Mesendoderm (in vitro differentiated cells): Measurements from ENCODE around the gene NFATC3.
"Not testable (repeated sequence)": the region's sequence is repeated elsewhere in the genome, so short reads cannot be mapped to it uniquely, and the experiment has no call there.

Experiments used
- DNase-seq: peaks from one replicate; pipeline ENCODE4 v3.0.0; 2013
- H2AK5ac ChIP-seq: 2 replicates; pipeline ENCODE4 v1.6.1; 2013; ENCODE audit warnings: low read length, inconsistent platforms
- H2BK120ac ChIP-seq: 2 replicates; pipeline ENCODE4 v1.6.1; 2013; ENCODE audit warnings: low read depth, mild to moderate bottlenecking, low read length, moderate library complexity, mixed read lengths
- H2BK15ac ChIP-seq: replicated peaks from 2 replicates; pipeline ENCODE4 v1.6.1; 2013; ENCODE audit warnings: low read depth, mild to moderate bottlenecking, moderate library complexity
- H2BK5ac ChIP-seq: 2 replicates; pipeline ENCODE4 v1.6.1; 2013; ENCODE audit warnings: low read length, inconsistent platforms
- H3K18ac ChIP-seq: 2 replicates; pipeline ENCODE4 v1.6.1; 2013; ENCODE audit warnings: mild to moderate bottlenecking, low read length, mixed read lengths
- H3K23ac ChIP-seq: one replicate; pipeline ENCODE4 v1.6.1; 2013; ENCODE audit warnings: low read length
- H3K27ac ChIP-seq: 2 replicates; pipeline ENCODE4 v1.5.1; 2013; ENCODE audit warnings: low read depth, mild to moderate bottlenecking, inconsistent platforms, low read length, moderate library complexity
- H3K27me3 ChIP-seq: 2 replicates; pipeline ENCODE4 v1.6.1; 2013; ENCODE audit warnings: low read length, control low read depth, mild to moderate bottlenecking, inconsistent platforms; ENCODE audit not compliant: insufficient read depth, poor library complexity
- H3K36me3 ChIP-seq: 2 replicates; pipeline ENCODE4 v1.6.1; 2013; ENCODE audit warnings: low read length, inconsistent platforms; ENCODE audit not compliant: control insufficient read depth, insufficient read depth
- H3K4ac ChIP-seq: one replicate; pipeline ENCODE4 v1.6.1; 2013; ENCODE audit warnings: low read depth, mild to moderate bottlenecking, low read length, moderate library complexity
- H3K4me1 ChIP-seq: 2 replicates; pipeline ENCODE4 v1.6.1; 2013; ENCODE audit warnings: low read depth, low read length, inconsistent platforms; ENCODE audit not compliant: control insufficient read depth
- H3K4me2 ChIP-seq: 2 replicates; pipeline ENCODE4 v1.6.1; 2013; ENCODE audit warnings: low read length
- H3K4me3 ChIP-seq: 2 replicates; pipeline ENCODE4 v1.5.1; 2013; ENCODE audit warnings: mild to moderate bottlenecking, low read length
- H3K56ac ChIP-seq: one replicate; pipeline ENCODE4 v1.6.1; 2013; ENCODE audit warnings: low read length
- H3K79me1 ChIP-seq: 2 replicates; pipeline ENCODE4 v1.6.1; 2013; ENCODE audit warnings: low read length, inconsistent platforms
- H3K79me2 ChIP-seq: 2 replicates; pipeline ENCODE4 v1.6.1; 2013; ENCODE audit warnings: mild to moderate bottlenecking, low read length; ENCODE audit not compliant: control insufficient read depth, insufficient read depth
- H3K9ac ChIP-seq: 2 replicates; pipeline ENCODE4 v1.6.1; 2013; ENCODE audit warnings: low read length, inconsistent platforms
- H4K5ac ChIP-seq: one replicate; pipeline ENCODE4 v1.6.1; 2013; ENCODE audit warnings: low read length
- H4K8ac ChIP-seq: one replicate; pipeline ENCODE4 v1.6.1; 2013; ENCODE audit warnings: low read depth, mild to moderate bottlenecking, control low read depth, low read length, moderate library complexity
- WGBS: extraction: QIAGEN DNeasy Blood & Tissue Kit; methylation state at CpG from one replicate; pipeline ENCODE4 v1.1.7; 2013; ENCODE audit warnings: low lambda C conversion rate, missing lambda C conversion rate; ENCODE audit not compliant: insufficient coverage; ENCODE audit errors: extremely low coverage; 5-methylcytosine and 5-hydroxymethylcytosine counted together

NFATC3 gene

GRCh38 chr16:68131813-68132706 lies 46.9 kb downstream of the NFATC3 start:
- Histone ChIP-seq H2AK5ac (no peak overlapping the region), H3K23ac (no peak overlapping the region), H2BK5ac (no peak overlapping the region), H3K79me1 (no peaks in the 10 kb centered on the region), H3K4me1 (no peaks in the 10 kb centered on the region), H3K4me3 (no peak overlapping the region), H4K8ac (no peak overlapping the region), H3K56ac (no peak overlapping the region), H4K5ac (no peak overlapping the region), H3K79me2 (no peaks in the 10 kb centered on the region), H2BK120ac (no peak overlapping the region), H3K4me2 (no peak overlapping the region), H3K36me3 (no peaks in the 10 kb centered on the region), H3K4ac (no peak overlapping the region), H2BK15ac (no peak overlapping the region), H3K27me3 (no peaks in the 10 kb centered on the region), H3K27ac (no peak overlapping the region), H3K18ac (no peak overlapping the region), H3K9ac (no peak overlapping the region)
- whole genome bisulfite sequencing, result no CpG with 5 or more reads among the region's 2 CpGs
- DNase-seq, result no peak

DNA sequence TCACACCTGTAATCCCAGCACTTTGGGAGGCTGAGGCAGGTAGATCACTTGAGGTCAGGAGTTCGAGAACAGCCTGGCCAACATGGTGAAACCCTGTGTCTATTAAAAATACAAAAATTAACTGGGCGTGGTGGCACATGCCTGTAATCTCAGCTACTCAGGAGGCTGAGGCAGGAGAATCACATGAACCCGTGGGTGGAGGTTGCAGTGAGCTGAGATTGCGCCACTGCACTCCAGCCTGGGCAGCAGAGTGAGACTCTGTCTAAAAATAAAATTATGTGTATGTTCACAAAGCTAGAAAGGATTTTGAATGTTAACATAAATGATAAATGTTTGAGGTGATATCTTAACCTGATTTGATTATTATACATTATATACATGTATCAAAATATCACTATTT lies 47.8 kb downstream of the NFATC3 start:
- not testable (repeated sequence) for H3K79me2 ChIP-seq, H3K27me3 ChIP-seq, H2AK5ac ChIP-seq, H3K56ac ChIP-seq, H2BK15ac ChIP-seq, H4K5ac ChIP-seq, H2BK120ac ChIP-seq, H3K79me1 ChIP-seq, H3K9ac ChIP-seq, DNase-seq, H3K4me1 ChIP-seq, H3K4ac ChIP-seq, H3K4me3 ChIP-seq, H4K8ac ChIP-seq, H2BK5ac ChIP-seq, H3K27ac ChIP-seq, H3K36me3 ChIP-seq, H3K23ac ChIP-seq, H3K4me2 ChIP-seq, H3K18ac ChIP-seq
- WGBS, result no CpG with 5 or more reads among the region's 4 CpGs

- DNase-seq, result no peak
- Histone ChIP-seq H3K23ac (no peak overlapping the region), H3K56ac (no peak overlapping the region), H3K36me3 (no peaks in the 10 kb centered on the region), H3K18ac (no peak overlapping the region), H2AK5ac (no peak overlapping the region), H3K4ac (no peak overlapping the region), H3K79me1 (no peaks in the 10 kb centered on the region), H2BK5ac (no peak overlapping the region), H3K27ac (no peak overlapping the region), H3K4me1 (no peaks in the 10 kb centered on the region), H3K4me3 (no peak overlapping the region), H4K5ac (no peak overlapping the region), H2BK120ac (no peak overlapping the region), H2BK15ac (no peak overlapping the region), H3K4me2 (no peak overlapping the region), H3K9ac (no peak overlapping the region), H3K79me2 (no peaks in the 10 kb centered on the region), H3K27me3 (no peaks in the 10 kb centered on the region), H4K8ac (no peak overlapping the region)
- WGBS, result no CpG with 5 or more reads among the region's 1 CpG
These were observed 49.5 kb downstream of the NFATC3 start for GRCh38 chr16:68134644-68135043.

- no peak overlapping the region for H3K56ac ChIP-seq
- DNase-seq, result no peak
- H3K79me2 ChIP-seq, result no peaks in the 10 kb centered on the region
- no peaks in the 10 kb centered on the region for H3K36me3 ChIP-seq
- H2AK5ac ChIP-seq, result no peak overlapping the region
- no peak overlapping the region for H4K8ac ChIP-seq
- no CpG with 5 or more reads among the region's 3 CpGs for WGBS
- no peak overlapping the region for H3K4me3 ChIP-seq
- H3K4me2 ChIP-seq, result no peak overlapping the region
- H2BK5ac ChIP-seq, result no peak overlapping the region
- H3K27me3 ChIP-seq, result no peaks in the 10 kb centered on the region
- H3K79me1 ChIP-seq, result no peaks in the 10 kb centered on the region
- H3K27ac ChIP-seq, result no peak overlapping the region
- no peak overlapping the region for H4K5ac ChIP-seq
- no peaks in the 10 kb centered on the region for H3K4me1 ChIP-seq
- no peak overlapping the region for H3K23ac ChIP-seq
- no peak overlapping the region for H3K9ac ChIP-seq
- no peak overlapping the region for H2BK15ac ChIP-seq
- no peak overlapping the region for H3K18ac ChIP-seq
- H2BK120ac ChIP-seq, result no peak overlapping the region
- no peak overlapping the region for H3K4ac ChIP-seq
These were observed 51.3 kb downstream of the NFATC3 start for GRCh38 chr16:68136515-68136914.

GRCh38 chr16:68144008-68144407 lies 58.8 kb downstream of the NFATC3 start:
- no CpG with 5 or more reads among the region's 1 CpG for WGBS
- Histone ChIP-seq H3K4ac (no peak overlapping the region), H3K4me1 (no peaks in the 10 kb centered on the region), H3K18ac (no peak overlapping the region), H2AK5ac (no peak overlapping the region), H3K23ac (no peak overlapping the region), H3K36me3 (no peaks in the 10 kb centered on the region), H3K79me2 (no peaks in the 10 kb centered on the region), H3K4me2 (no peak overlapping the region), H3K9ac (no peak overlapping the region), H3K27ac (no peak overlapping the region), H2BK120ac (no peak overlapping the region), H3K27me3 (no peaks in the 10 kb centered on the region), H3K79me1 (no peaks in the 10 kb centered on the region), H2BK15ac (no peak overlapping the region), H3K4me3 (no peak overlapping the region), H2BK5ac (no peak overlapping the region), H3K56ac (no peak overlapping the region), H4K5ac (no peak overlapping the region), H4K8ac (no peak overlapping the region)
- DNase-seq, result no peak

DNA sequence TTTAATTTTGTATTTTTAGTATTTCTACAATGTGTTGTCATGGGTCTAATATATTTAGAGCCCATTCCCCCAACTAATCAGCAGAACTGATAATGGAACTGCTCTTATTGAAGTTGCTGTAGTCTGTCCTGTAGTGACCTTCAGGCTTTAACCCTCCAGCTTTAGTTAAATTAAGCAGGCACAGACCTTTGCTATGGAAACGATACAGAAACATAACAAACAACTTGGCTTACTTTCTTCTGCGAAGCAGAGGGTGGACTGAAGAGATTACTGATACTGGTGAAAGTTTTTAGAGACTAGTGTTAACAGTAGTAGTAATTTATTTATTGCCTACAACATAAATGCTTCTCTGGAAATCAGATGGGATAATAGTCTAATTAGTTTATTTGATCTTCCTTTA lies 61.4 kb downstream of the NFATC3 start:
- no peak overlapping the region for H2AK5ac ChIP-seq
- H3K4ac ChIP-seq, result no peak overlapping the region
- no peaks in the 10 kb centered on the region for H3K27me3 ChIP-seq
- no CpG with 5 or more reads among the region's 2 CpGs for WGBS
- no peak overlapping the region for H4K5ac ChIP-seq
- no peaks in the 10 kb centered on the region for H3K79me2 ChIP-seq
- H3K4me1 ChIP-seq, result no peaks in the 10 kb centered on the region
- no peak overlapping the region for H2BK15ac ChIP-seq
- no peak overlapping the region for H3K56ac ChIP-seq
- H3K79me1 ChIP-seq, result no peaks in the 10 kb centered on the region
- H3K23ac ChIP-seq, result no peak overlapping the region
- DNase-seq, result peak; percentile 68
- no peak overlapping the region for H2BK120ac ChIP-seq
- H3K4me2 ChIP-seq, result no peak overlapping the region
- no peak overlapping the region for H4K8ac ChIP-seq
- no peak overlapping the region for H2BK5ac ChIP-seq
- H3K36me3 ChIP-seq, result no peaks in the 10 kb centered on the region
- H3K4me3 ChIP-seq, result no peak overlapping the region
- no peak overlapping the region for H3K27ac ChIP-seq
- H3K18ac ChIP-seq, result no peak overlapping the region
- no peak overlapping the region for H3K9ac ChIP-seq
